ENCODE results near the gene BEGAIN.

DNA sequence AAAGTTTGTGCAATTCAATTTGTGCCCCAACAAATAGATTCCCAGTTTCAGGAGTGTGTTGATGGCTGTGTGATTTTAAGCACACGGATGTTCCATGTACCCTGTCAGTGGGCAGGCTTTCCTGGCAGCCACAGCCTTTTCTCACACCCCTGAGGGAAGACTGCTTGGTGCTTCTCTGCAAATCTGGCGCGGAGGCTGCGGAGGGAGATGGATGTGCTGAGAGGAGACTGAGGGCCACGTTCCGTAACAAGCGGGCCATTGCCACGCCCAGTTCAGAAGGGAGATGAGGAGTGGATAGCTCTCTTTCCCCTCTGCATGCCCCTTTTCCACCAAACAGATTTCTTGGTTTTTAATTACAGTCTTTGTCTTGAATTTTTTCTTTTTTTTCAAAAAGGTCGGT, 89.1 kb downstream of the BEGAIN start:
- TF ChIP-seq, protein P1, sequence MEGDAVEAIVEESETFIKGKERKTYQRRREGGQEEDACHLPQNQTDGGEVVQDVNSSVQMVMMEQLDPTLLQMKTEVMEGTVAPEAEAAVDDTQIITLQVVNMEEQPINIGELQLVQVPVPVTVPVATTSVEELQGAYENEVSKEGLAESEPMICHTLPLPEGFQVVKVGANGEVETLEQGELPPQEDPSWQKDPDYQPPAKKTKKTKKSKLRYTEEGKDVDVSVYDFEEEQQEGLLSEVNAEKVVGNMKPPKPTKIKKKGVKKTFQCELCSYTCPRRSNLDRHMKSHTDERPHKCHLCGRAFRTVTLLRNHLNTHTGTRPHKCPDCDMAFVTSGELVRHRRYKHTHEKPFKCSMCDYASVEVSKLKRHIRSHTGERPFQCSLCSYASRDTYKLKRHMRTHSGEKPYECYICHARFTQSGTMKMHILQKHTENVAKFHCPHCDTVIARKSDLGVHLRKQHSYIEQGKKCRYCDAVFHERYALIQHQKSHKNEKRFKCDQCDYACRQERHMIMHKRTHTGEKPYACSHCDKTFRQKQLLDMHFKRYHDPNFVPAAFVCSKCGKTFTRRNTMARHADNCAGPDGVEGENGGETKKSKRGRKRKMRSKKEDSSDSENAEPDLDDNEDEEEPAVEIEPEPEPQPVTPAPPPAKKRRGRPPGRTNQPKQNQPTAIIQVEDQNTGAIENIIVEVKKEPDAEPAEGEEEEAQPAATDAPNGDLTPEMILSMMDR (conservative IDR thresholded peaks at IDR 0.05; ENCODE audit: low read length), result no peak
- TF ChIP-seq EZH2phosphoT487 (IDR thresholded peaks at IDR 0.05; ENCODE audit: borderline replicate concordance, low read depth, low read length), result no peak
